ENCODE measurements around the gene SLC18A2.

- TF ChIP-seq EZH2 (IDR thresholded peaks at IDR 0.05; ENCODE audit: borderline replicate concordance, low read length) (no peak), CTCF (IDR thresholded peaks at IDR 0.05; ENCODE audit: low read length) (no peak)
Observed at GRCh38 chr10:117277675-117278074, 36.8 kb downstream of the SLC18A2 start.

Measured in OCI-LY1 (cell line).